Fibroblast of lung (primary cell): ENCODE measurements around the gene KCNJ12. TPM values are rescaled to one million over a fixed set of nuclear protein-coding genes. Genes with fewer than 3 reads are reported as not detected.
"Not testable (repeated sequence)": the region's sequence is repeated elsewhere in the genome, so short reads cannot be mapped to it uniquely, and the experiment has no call there.

Experiments used
- DNase-seq, 2 donors: peaks; one replicate each; pipeline versions ENCODE4 v3.0.0 to v3.0.0-alpha.2; 2010; ENCODE audit warnings: low read depth in 2 of 2
- H2AFZ ChIP-seq: 2 replicates; pipeline ENCODE4 v1.5.1; 2012; ENCODE audit warnings: low read length, control low read depth, inconsistent platforms
- H3K27ac ChIP-seq: 2 replicates; pipeline ENCODE4 v1.5.1; 2011; ENCODE audit warnings: low read length, control low read depth; ENCODE audit not compliant: insufficient read depth
- H3K27me3 ChIP-seq: 2 replicates; pipeline ENCODE4 v1.5.1; 2011; ENCODE audit warnings: mild to moderate bottlenecking, low read length; ENCODE audit not compliant: control insufficient read depth, insufficient read depth
- H3K36me3 ChIP-seq: 2 replicates; pipeline ENCODE4 v1.5.1; 2011; ENCODE audit warnings: low read length; ENCODE audit not compliant: control insufficient read depth, insufficient read depth
- H3K4me1 ChIP-seq: 2 replicates; pipeline ENCODE4 v1.5.1; 2011; ENCODE audit warnings: low read length; ENCODE audit not compliant: control insufficient read depth, insufficient read depth; ENCODE audit errors: extremely low read depth
- H3K4me2 ChIP-seq: 2 replicates; pipeline ENCODE4 v1.5.1; 2011; ENCODE audit warnings: low read length, control low read depth; ENCODE audit not compliant: insufficient read depth; ENCODE audit errors: extremely low read depth
- H3K4me3 ChIP-seq, 4 experiments: fragments of 200-600 bp in 1 of 4; sonication (generic) in 1 of 4; replicated peaks in 1 of 4; 2 replicates each; pipeline ENCODE4 v1.5.1; 2011 to 2016; ENCODE audit warnings: low read length in 4 of 4, low read depth in 3 of 4, mild to moderate bottlenecking in 3 of 4, control low read depth in 2 of 4, inconsistent platforms in 1 of 4, mixed read lengths in 1 of 4; ENCODE audit not compliant: insufficient read depth in 1 of 4; ENCODE audit errors: control extremely low read depth in 1 of 4
- H3K79me2 ChIP-seq: 2 replicates; pipeline ENCODE4 v1.5.1; 2012; ENCODE audit warnings: mild to moderate bottlenecking, low read length, inconsistent platforms; ENCODE audit not compliant: control insufficient read depth, insufficient read depth
- H3K9ac ChIP-seq: 2 replicates; pipeline ENCODE4 v1.5.1; 2011; ENCODE audit warnings: mild to moderate bottlenecking, low read length, control low read depth; ENCODE audit not compliant: insufficient read depth
- H3K9me3 ChIP-seq: 2 replicates; pipeline ENCODE4 v1.5.1; 2012; ENCODE audit warnings: low read depth, low read length; ENCODE audit not compliant: control insufficient read depth, insufficient read depth
- H4K20me1 ChIP-seq: 2 replicates; pipeline ENCODE4 v1.5.1; 2011; ENCODE audit warnings: low read length; ENCODE audit not compliant: control insufficient read depth, insufficient read depth; ENCODE audit errors: extremely low read depth
- EZH2 ChIP-seq: IDR thresholded peaks from 2 replicates; pipeline ENCODE4 v1.5.1; 2012; ENCODE audit warnings: low read length, control low read depth, mild to moderate bottlenecking; ENCODE audit errors: missing control alignments
- polyA plus RNA-seq, 2 donors: library from polyadenylated mRNA; depleted of rRNA in 1 of 2; stranded (reverse) in 1 of 2; unstranded in 1 of 2; fragments of >200 nt; gene quantifications; 2 replicates each; pipeline ENCODE4 v1.2.1, GENCODE V29; 2011 to 2012; ENCODE audit warnings: missing spikeins in 1 of 2
- total RNA-seq: library from RNA; depleted of rRNA; stranded (reverse); fragments of >200 nt; gene quantifications from 2 replicates; pipeline ENCODE4 v1.2.1, GENCODE V29; 2014

The KCNJ12 gene
- total and polyA plus RNA-seq, 2 donors (not counting 1 experiment from before 2014, with no cell fraction given) = 0.09 to 0.66 TPM

DNA sequence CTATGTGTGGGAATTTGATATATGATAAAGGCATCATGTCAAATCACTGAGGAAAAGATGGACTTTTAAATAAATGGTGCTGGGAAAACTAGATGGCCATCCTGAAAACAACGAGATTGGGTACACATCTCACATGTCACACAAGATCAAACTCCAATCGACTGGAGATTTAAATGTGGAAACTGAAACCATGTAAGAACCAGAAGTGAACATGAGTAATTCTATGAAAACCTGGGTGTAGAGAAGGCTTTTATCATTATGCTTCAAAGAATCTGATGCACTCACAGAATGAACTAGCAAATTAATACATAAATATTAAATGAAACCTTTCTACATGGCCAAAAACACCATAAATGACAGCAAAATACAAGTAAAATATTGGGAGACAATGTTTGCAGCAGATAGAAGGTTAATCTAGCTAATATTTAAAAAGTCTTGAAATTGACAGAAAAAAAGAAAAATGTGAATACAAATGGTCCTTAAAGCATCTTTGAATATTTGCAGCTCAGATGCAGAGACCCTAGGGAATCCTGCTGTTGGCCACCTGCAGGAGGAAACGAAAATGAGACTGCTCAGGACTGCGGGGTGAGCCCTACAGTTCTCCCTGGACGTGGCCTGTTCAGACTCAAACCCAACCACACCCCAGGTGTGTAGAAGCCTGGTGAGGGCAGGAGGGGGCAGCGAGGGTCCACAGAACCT is 62.3 kb downstream of the KCNJ12 start:
- not testable (repeated sequence) for H3K4me2 ChIP-seq, H4K20me1 ChIP-seq, H3K9ac ChIP-seq

DNA sequence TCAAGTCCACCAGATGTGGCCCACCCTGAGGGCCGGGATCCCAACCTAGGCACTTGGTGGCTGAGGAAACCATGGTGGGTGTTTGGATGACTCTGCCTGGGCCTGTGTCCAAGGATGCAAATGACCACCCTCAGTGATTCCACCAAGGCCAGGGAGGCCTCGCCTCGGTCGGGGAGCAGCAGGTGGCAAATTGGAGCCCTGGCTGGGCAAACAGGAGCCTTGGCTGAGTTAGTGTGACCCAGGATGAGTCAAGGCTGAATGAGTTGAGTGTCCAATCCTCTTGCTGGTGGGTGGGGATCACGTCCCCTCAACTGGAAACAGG is 62.8 kb downstream of the KCNJ12 start:
- DNase-seq, H2AFZ ChIP-seq, H3K27me3 ChIP-seq, H3K9me3 ChIP-seq, H3K4me1 ChIP-seq, H3K79me2 ChIP-seq, H4K20me1 ChIP-seq, H3K9ac ChIP-seq, H3K36me3 ChIP-seq, H3K4me2 ChIP-seq, H3K4me3 ChIP-seq, H3K27ac ChIP-seq: not testable (repeated sequence)

More for the DNA sequence above, 62.3 kb downstream of the KCNJ12 start:
- H3K4me1 ChIP-seq, H3K4me3 ChIP-seq, H3K27ac ChIP-seq, H3K27me3 ChIP-seq, H3K36me3 ChIP-seq, H2AFZ ChIP-seq, H3K9me3 ChIP-seq, DNase-seq, H3K79me2 ChIP-seq: not testable (repeated sequence)

DNA sequence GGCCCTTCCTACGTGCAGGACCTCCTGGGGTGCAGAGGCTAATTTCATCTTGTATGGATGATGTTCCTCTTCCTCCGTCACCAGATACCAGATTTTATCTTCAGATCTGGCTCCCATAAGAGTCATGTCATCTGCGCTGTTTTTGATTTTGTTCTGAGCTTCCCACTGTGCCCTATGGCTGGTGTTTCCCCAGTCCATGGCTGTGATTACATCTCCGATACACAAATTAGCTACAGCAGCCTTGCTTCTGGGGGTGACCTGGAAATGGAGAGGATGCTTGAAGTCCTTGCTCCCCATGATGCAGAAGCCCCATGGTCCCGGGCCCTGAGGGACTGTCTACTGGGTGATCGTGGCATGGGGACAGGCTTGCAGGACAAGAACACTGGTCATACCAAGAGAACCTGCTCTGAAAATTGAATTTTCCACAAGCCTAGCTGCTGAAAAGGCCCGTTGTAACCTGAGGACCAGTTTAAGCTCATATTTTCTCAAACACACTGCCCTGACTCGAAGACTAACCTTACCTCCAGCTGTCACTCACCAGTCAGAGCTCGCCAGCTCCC is 69.0 kb downstream of the KCNJ12 start:
- Histone ChIP-seq H3K9ac (no peak overlapping the region), H3K4me3 (no peak overlapping the region), H3K4me1 (no peaks in the 10 kb centered on the region), H4K20me1 (no peaks in the 10 kb centered on the region), H2AFZ (no peak overlapping the region), H3K36me3 (no peaks in the 10 kb centered on the region), H3K27me3 (no peaks in the 10 kb centered on the region), H3K27ac (no peak overlapping the region), H3K79me2 (no peaks in the 10 kb centered on the region), H3K9me3 (no peaks in the 10 kb centered on the region), H3K4me2 (no peak overlapping the region)
- no peak for DNase-seq
- TF ChIP-seq EZH2 = no peak

DNA sequence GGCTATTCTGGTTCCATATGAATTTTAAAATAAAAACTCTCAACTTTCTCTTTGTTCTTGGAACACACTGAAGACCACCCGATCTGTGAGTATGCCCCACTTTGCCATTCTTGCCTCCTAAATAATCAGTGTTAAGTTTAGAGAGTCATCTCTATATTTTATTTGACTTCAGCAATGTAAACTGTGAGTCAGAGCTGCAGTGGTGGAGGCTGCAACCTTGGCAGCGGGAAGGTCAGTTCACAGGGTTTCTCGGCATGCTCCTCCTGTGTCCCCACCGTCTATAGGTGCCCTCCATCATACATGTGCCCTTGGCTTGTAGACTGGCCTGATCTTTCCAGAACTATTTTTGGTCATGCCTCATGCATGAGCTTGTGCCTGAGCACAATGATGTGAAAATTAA is 71.4 kb downstream of the KCNJ12 start:
- not testable (repeated sequence) for H3K4me3 ChIP-seq, H3K4me1 ChIP-seq, H3K27me3 ChIP-seq, H3K79me2 ChIP-seq, H3K27ac ChIP-seq, DNase-seq, H3K36me3 ChIP-seq, H4K20me1 ChIP-seq, H3K9ac ChIP-seq, H2AFZ ChIP-seq, H3K9me3 ChIP-seq, H3K4me2 ChIP-seq
